ENCODE measurements around the gene ITPK1. TPM values are rescaled to one million over a fixed set of nuclear protein-coding genes. Genes with fewer than 3 reads are reported as not detected.
A peak's percentile ranks its signal among the peaks of the same experiment; 100 is the strongest.

ITPK1 gene
- total RNA-seq, 4 donors from 2014 or later: 43.9 to 56.1 (median 44.5) TPM

GRCh38 chr14:92953526-92953925 lies 162.2 kb downstream of the ITPK1 start:
- no peak overlapping the region for H3K4me3 ChIP-seq (replicated peaks in 1 of 3)
- no peaks in the 10 kb centered on the region for H3K9me3 ChIP-seq
- H3K27ac ChIP-seq: no peak overlapping the region
- TF ChIP-seq POLR2A (IDR thresholded peaks at IDR 0.05): no peak
- 90 to 94% methylated on average over 6 of the region's 6 CpGs for WGBS, 2 donors
- H3K36me3 ChIP-seq: peaks cover 5 to 15% of the 10 kb centered on the region in 2 donors
- H3K27me3 ChIP-seq: no peaks in the 10 kb centered on the region
- intact Hi-C loops (cut with DNase I): no loop called here
- no peak for DNase-seq
- H3K4me1 ChIP-seq: no peaks in the 10 kb centered on the region

GRCh38 chr14:92952481-92953298 lies 163.0 kb downstream of the ITPK1 start:
- TF ChIP-seq CTCF (IDR thresholded peaks at IDR 0.05) (no peak), POLR2A (IDR thresholded peaks at IDR 0.05) (no peak)
- 90 to 91% methylated on average over 18 to 30 of the region's 32 CpGs for WGBS, 2 donors
- Histone ChIP-seq H3K4me3 (replicated peaks in 1 of 3) (no peak overlapping the region), H3K9me3 (no peaks in the 10 kb centered on the region), H3K36me3 (peaks cover 5 to 11% of the 10 kb centered on the region in 2 donors), H3K27me3 (no peaks in the 10 kb centered on the region), H3K4me1 (no peaks in the 10 kb centered on the region), H3K27ac (no peak overlapping the region)
- intact Hi-C loops (cut with DNase I): no loop called here
- DNase-seq: no peak

- Histone ChIP-seq H3K9me3 (no peaks in the 10 kb centered on the region), H3K27me3 (no peaks in the 10 kb centered on the region), H3K4me1 (no peaks in the 10 kb centered on the region), H3K36me3 (peaks cover 5 to 8% of the 10 kb centered on the region in 2 donors), H3K4me3 (replicated peaks in 1 of 3) (no peak overlapping the region), H3K27ac (no peak overlapping the region)
- peak; percentile 75 to 77 for DNase-seq
- intact Hi-C loops (cut with DNase I): loop anchor here (2.0 kb wide), 1 partner anchor 189 kb away; no protein-coding TSS in a partner anchor
- WGBS, 2 donors: 24 to 26% methylated on average over 14 to 18 of the region's 18 CpGs
- peak; percentile 78 to 95 (median 94) for TF ChIP-seq CTCF (IDR thresholded peaks at IDR 0.05)
- TF ChIP-seq POLR2A (IDR thresholded peaks at IDR 0.05): peak in 1 of 2 donors; percentile 7
These were observed 163.7 kb downstream of the ITPK1 start for GRCh38 chr14:92951912-92952471.

- Histone ChIP-seq H3K27ac (no peak overlapping the region), H3K9me3 (no peaks in the 10 kb centered on the region), H3K27me3 (no peaks in the 10 kb centered on the region), H3K4me3 (replicated peaks in 1 of 3) (no peak overlapping the region), H3K4me1 (no peaks in the 10 kb centered on the region), H3K36me3 (peaks cover 5 to 8% of the 10 kb centered on the region in 2 donors)
- DNase-seq: no peak
- intact Hi-C loops (cut with DNase I): loop anchor here (2.0 kb wide), 1 partner anchor 190 kb away; no protein-coding TSS in a partner anchor
- 97 to 100% methylated on average over 2 to 7 of the region's 7 CpGs for WGBS, 2 donors
- TF ChIP-seq CTCF (IDR thresholded peaks at IDR 0.05) (no peak), POLR2A (IDR thresholded peaks at IDR 0.05) (no peak)
These were observed 164.5 kb downstream of the ITPK1 start for GRCh38 chr14:92951261-92951660.

GRCh38 chr14:92950773-92951172 lies 165.0 kb downstream of the ITPK1 start:
- Histone ChIP-seq H3K4me3 (replicated peaks in 1 of 3) (no peak overlapping the region), H3K27ac (no peak overlapping the region), H3K36me3 (peaks cover 5 to 8% of the 10 kb centered on the region in 2 donors), H3K9me3 (no peaks in the 10 kb centered on the region), H3K27me3 (no peaks in the 10 kb centered on the region), H3K4me1 (no peaks in the 10 kb centered on the region)
- WGBS, 2 donors: 72 to 83% methylated on average over 4 to 6 of the region's 6 CpGs
- TF ChIP-seq POLR2A (IDR thresholded peaks at IDR 0.05) (no peak), CTCF (IDR thresholded peaks at IDR 0.05) (no peak)
- no peak for DNase-seq
- intact Hi-C loops (cut with DNase I): loop anchor here (2.0 kb wide), 1 partner anchor 190 kb away; no protein-coding TSS in a partner anchor

Data from thyroid gland (tissue), 4 donors.